Common myeloid progenitor, CD34-positive (primary cell): ENCODE results near the gene ADCY9.

Source experiments
- CTCF ChIA-PET: fragments of 350-600 bp; sonication (Branson Sonifier 250); formaldehyde crosslinking; loops from one replicate; lab custom pipeline; 2021; ENCODE audit warnings: antibody characterized with exemption; lab: Charles Lee
- POLR2A ChIA-PET: fragments of 350-600 bp; sonication (Branson Sonifier 250); formaldehyde crosslinking; loops from one replicate; lab custom pipeline; 2021; ENCODE audit warnings: antibody characterized with exemption; lab: Charles Lee
- DNase-seq, 3 donors: peaks; one replicate each; pipeline versions ENCODE4 v3.0.0 to v3.0.0-alpha.2; 2013
- H3K27ac ChIP-seq, 2 experiments: 1 replicate in 1 of 2; 2 replicates in 1 of 2; pipeline ENCODE4 v1.7.0; 2013; ENCODE audit warnings: inconsistent platforms in 2 of 2, low read length in 2 of 2, mild to moderate bottlenecking in 2 of 2, low read depth in 1 of 2, moderate library complexity in 1 of 2; ENCODE audit not compliant: severe bottlenecking in 2 of 2, insufficient read depth in 1 of 2, poor library complexity in 1 of 2
- H3K27me3 ChIP-seq, 5 experiments: replicated peaks in 2 of 5; 1 replicate in 3 of 5; 2 replicates in 2 of 5; pipeline versions ENCODE4 v1.6.1 to v1.7.0; 2013; ENCODE audit warnings: low read length in 4 of 5, mild to moderate bottlenecking in 2 of 5, moderate library complexity in 2 of 5, inconsistent platforms in 1 of 5; ENCODE audit not compliant: insufficient read depth in 5 of 5, control insufficient read depth in 4 of 5
- H3K36me3 ChIP-seq, 4 experiments: 1 replicate in 2 of 4; 2 replicates in 2 of 4; pipeline versions ENCODE4 v1.6.1 to v1.7.0; 2013; ENCODE audit warnings: low read length in 3 of 4, control low read depth in 1 of 4, mild to moderate bottlenecking in 1 of 4; ENCODE audit not compliant: control insufficient read depth in 4 of 4, insufficient read depth in 4 of 4
- H3K4me1 ChIP-seq, 4 experiments: 1 replicate in 3 of 4; 2 replicates in 1 of 4; pipeline versions ENCODE4 v1.6.1 to v1.7.1; 2013; ENCODE audit warnings: low read length in 3 of 4, mild to moderate bottlenecking in 3 of 4, control low read depth in 1 of 4, inconsistent platforms in 1 of 4, moderate library complexity in 1 of 4; ENCODE audit not compliant: control insufficient read depth in 4 of 4, insufficient read depth in 4 of 4; ENCODE audit errors: control extremely low read depth in 1 of 4
- H3K4me3 ChIP-seq, 7 experiments: 1 replicate in 4 of 7; 2 replicates in 3 of 7; pipeline versions ENCODE4 v1.5.1 to v1.7.0; 2013; ENCODE audit warnings: mild to moderate bottlenecking in 7 of 7, low read length in 6 of 7, moderate library complexity in 6 of 7, inconsistent platforms in 2 of 7, low read depth in 2 of 7, control low read depth in 1 of 7; ENCODE audit not compliant: insufficient read depth in 4 of 7, control insufficient read depth in 1 of 7; ENCODE audit errors: extremely low read depth in 1 of 7
- H3K9me3 ChIP-seq, 5 experiments: 1 replicate in 4 of 5; 2 replicates in 1 of 5; pipeline versions ENCODE4 v1.6.1 to v1.7.1; 2013; ENCODE audit warnings: low read length in 4 of 5, mild to moderate bottlenecking in 2 of 5, inconsistent platforms in 1 of 5, low read depth in 1 of 5, moderate library complexity in 1 of 5; ENCODE audit not compliant: control insufficient read depth in 4 of 5, insufficient read depth in 2 of 5; ENCODE audit errors: control extremely low read depth in 1 of 5
- WGBS: methylation state at CpG from one replicate; pipeline ENCODE4 v1.1.5; 2013; ENCODE audit not compliant: insufficient coverage; 5-methylcytosine and 5-hydroxymethylcytosine counted together

The ADCY9 gene

GRCh38 chr16:4138713-4139112, 22.5 kb upstream of the ADCY9 start:
- 97% methylated on average over 4 of the region's 6 CpGs for WGBS
- Histone ChIP-seq H3K36me3 (no peaks in the 10 kb centered on the region), H3K27ac (no peak overlapping the region)

GRCh38 chr16:4137438-4137837, 21.2 kb upstream of the ADCY9 start:
- no peaks in the 10 kb centered on the region for H3K9me3 ChIP-seq
- ChIA-PET POLR2A (interaction anchor here (0.7 kb wide), 1 partner anchor 20 kb away, joined by 5 read pairs; no protein-coding TSS in a partner anchor), CTCF (no interaction called here)
- H3K27ac ChIP-seq = no peak overlapping the region
- no peak for DNase-seq
- no peak overlapping the region for H3K4me3 ChIP-seq
- no peaks in the 10 kb centered on the region for H3K4me1 ChIP-seq
- H3K36me3 ChIP-seq = no peaks in the 10 kb centered on the region
- H3K27me3 ChIP-seq = peaks cover 0 to 11% (median 4%) of the 10 kb centered on the region in 5 experiments
- WGBS = 50% methylated on average over 1 of the region's 3 CpGs

More at GRCh38 chr16:4138713-4139112, 22.5 kb upstream of the ADCY9 start:
- ChIA-PET POLR2A (no interaction called here), CTCF (no interaction called here)
- no peak for DNase-seq
- Histone ChIP-seq H3K4me3 (no peak overlapping the region), H3K9me3 (no peaks in the 10 kb centered on the region), H3K4me1 (no peaks in the 10 kb centered on the region), H3K27me3 (peaks cover 0 to 11% (median 4%) of the 10 kb centered on the region in 5 experiments)

DNA sequence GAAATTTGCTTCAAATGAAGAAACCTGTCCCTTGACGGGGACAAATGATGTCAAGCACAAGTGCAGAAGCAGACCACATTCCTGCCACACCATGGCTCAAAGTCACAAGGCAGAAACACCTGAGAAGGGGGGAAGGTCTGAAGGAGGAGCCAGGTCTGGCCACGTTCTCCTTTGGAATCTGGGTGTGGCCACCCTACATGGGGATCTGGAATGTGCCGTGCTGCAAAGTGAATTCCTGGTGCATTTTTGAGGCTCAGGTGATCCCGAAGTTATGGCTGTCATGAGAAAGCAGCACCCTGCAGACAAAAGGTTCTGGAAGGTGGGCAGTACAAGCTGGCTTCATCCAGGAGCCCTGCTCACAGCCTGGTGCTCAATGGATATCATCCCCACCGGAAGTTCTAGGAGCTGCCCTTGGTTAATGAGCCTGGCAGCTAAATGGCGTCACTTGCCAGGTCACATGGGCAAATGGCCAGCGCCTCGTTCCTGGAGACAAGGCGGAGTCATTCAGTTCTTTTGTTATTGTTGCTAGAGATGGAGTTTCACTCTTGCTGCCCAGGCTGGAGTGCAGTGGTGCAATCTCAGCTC, 20.1 kb upstream of the ADCY9 start:
- H3K9me3 ChIP-seq = no peaks in the 10 kb centered on the region
- H3K27ac ChIP-seq = no peak overlapping the region
- ChIA-PET CTCF (no interaction called here), POLR2A (no interaction called here)
- WGBS = 78% methylated on average over 8 of the region's 9 CpGs
- no peaks in the 10 kb centered on the region for H3K36me3 ChIP-seq
- H3K27me3 ChIP-seq = peaks cover 0 to 15% (median 4%) of the 10 kb centered on the region in 5 experiments
- no peaks in the 10 kb centered on the region for H3K4me1 ChIP-seq
- no peak overlapping the region for H3K4me3 ChIP-seq
- DNase-seq = no peak

GRCh38 chr16:4135537-4135936, 19.3 kb upstream of the ADCY9 start:
- no peak for DNase-seq
- H3K4me1 ChIP-seq = no peaks in the 10 kb centered on the region
- no peak overlapping the region for H3K4me3 ChIP-seq
- H3K9me3 ChIP-seq = no peaks in the 10 kb centered on the region
- ChIA-PET CTCF (no interaction called here), POLR2A (no interaction called here)
- no peak overlapping the region for H3K27ac ChIP-seq
- no CpG with 5 or more reads among the region's 1 CpG for WGBS
- H3K36me3 ChIP-seq = no peaks in the 10 kb centered on the region
- H3K27me3 ChIP-seq = peaks cover 0 to 17% (median 4%) of the 10 kb centered on the region in 5 experiments

DNA sequence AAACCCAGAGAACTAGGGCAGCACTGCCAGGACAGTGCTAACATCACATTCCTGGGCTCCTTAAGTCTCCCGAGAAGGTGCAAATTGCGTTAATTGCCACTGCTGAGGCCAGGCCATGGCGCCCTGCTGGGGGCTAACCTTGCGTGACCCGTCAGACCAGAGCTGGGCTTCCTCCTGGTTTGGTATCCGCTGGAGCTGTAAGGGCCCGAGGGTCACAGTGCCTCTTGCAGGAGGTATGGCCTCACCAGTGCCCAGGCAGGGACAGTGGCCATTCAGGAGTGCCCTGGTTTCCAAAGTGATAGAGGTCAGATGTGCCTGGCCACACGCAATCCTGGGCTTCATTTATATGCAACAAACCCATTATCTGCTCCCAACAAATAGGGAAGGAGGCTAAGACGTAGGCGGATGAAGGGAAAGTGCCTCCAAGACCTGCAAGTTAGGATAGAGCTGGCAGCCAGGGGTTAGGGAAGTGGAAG, 17.7 kb upstream of the ADCY9 start:
- ChIA-PET POLR2A (no interaction called here), CTCF (interaction anchor here (0.6 kb wide), 1 partner anchor 39 kb away, joined by 4 read pairs; no protein-coding TSS in a partner anchor)
- Histone ChIP-seq H3K27me3 (peaks cover 0 to 18% (median 8%) of the 10 kb centered on the region in 5 experiments), H3K9me3 (no peaks in the 10 kb centered on the region), H3K4me3 (no peak overlapping the region), H3K4me1 (no peaks in the 10 kb centered on the region), H3K27ac (no peak overlapping the region), H3K36me3 (no peaks in the 10 kb centered on the region)
- no peak for DNase-seq
- 96% methylated on average over 10 of the region's 10 CpGs for WGBS

- Histone ChIP-seq H3K36me3 (no peaks in the 10 kb centered on the region), H3K27me3 (peaks cover 0 to 14% (median 4%) of the 10 kb centered on the region in 5 experiments), H3K9me3 (no peaks in the 10 kb centered on the region), H3K27ac (no peak overlapping the region), H3K4me1 (no peaks in the 10 kb centered on the region), H3K4me3 (no peak overlapping the region)
- WGBS = 75% methylated on average over 13 of the region's 13 CpGs
- CTCF ChIA-PET = interaction anchor here (0.6 kb wide), 1 partner anchor 23 kb away, joined by 3 read pairs; no protein-coding TSS in a partner anchor
- POLR2A ChIA-PET = no interaction called here
- DNase-seq = no peak
These were observed 15.4 kb upstream of the ADCY9 start for GRCh38 chr16:4131621-4132020.

GRCh38 chr16:4124535-4125294, 8.5 kb upstream of the ADCY9 start:
- no peaks in the 10 kb centered on the region for H3K36me3 ChIP-seq
- H3K27me3 ChIP-seq = peaks cover 0 to 11% (median 5%) of the 10 kb centered on the region in 5 experiments
- ChIA-PET POLR2A (no interaction called here), CTCF (no interaction called here)
- H3K4me3 ChIP-seq = no peak overlapping the region
- no peak for DNase-seq
- WGBS = 92% methylated on average over 10 of the region's 12 CpGs
- H3K9me3 ChIP-seq = no peaks in the 10 kb centered on the region
- H3K4me1 ChIP-seq = no peaks in the 10 kb centered on the region
- H3K27ac ChIP-seq = no peak overlapping the region
